Tibial nerve (tissue), 4 donors: ENCODE data around the gene CDH11. TPM values are rescaled to one million over a fixed set of nuclear protein-coding genes. Genes with fewer than 3 reads are reported as not detected.

Experiments used
- DNase-seq, 2 donors: peaks; one replicate each; pipeline ENCODE4 v3.0.0-alpha.2; 2019; ENCODE audit warnings: low spot score in 2 of 2
- H3K27ac ChIP-seq, 4 donors: fragments of 200-600 bp; sonication (generic) in 3 of 4; one replicate each; pipeline ENCODE4 v1.5.1; 2017 to 2019; ENCODE audit warnings: mild to moderate bottlenecking in 1 of 4
- H3K27me3 ChIP-seq, 2 donors: fragments of 200-600 bp; sonication (generic) in 1 of 2; one replicate each; pipeline versions ENCODE4 v1.5.1 to v1.6.0; 2017 to 2019
- H3K36me3 ChIP-seq, 3 donors: fragments of 200-600 bp; sonication (generic); one replicate each; pipeline ENCODE4 v1.5.1; 2018 to 2019
- H3K4me1 ChIP-seq, 4 donors: fragments of 200-600 bp; sonication (generic) in 3 of 4; one replicate each; pipeline ENCODE4 v1.5.1; 2017 to 2019
- H3K4me3 ChIP-seq, 4 donors: fragments of 200-600 bp; sonication (generic) in 3 of 4; one replicate each; pipeline ENCODE4 v1.5.1; 2017 to 2019; ENCODE audit warnings: mild to moderate bottlenecking in 1 of 4, moderate library complexity in 1 of 4
- H3K9me3 ChIP-seq, 4 donors: fragments of 200-600 bp; sonication (generic) in 3 of 4; one replicate each; pipeline ENCODE4 v1.5.1; 2017 to 2019
- EP300 ChIP-seq, 2 donors: sonication (generic); formaldehyde crosslinking; IDR thresholded peaks; one replicate each; pipeline ENCODE4 v1.6.1; 2017; ENCODE audit warnings: antibody characterized with exemption in 2 of 2, mild to moderate bottlenecking in 1 of 2
- POLR2A ChIP-seq, 2 donors: fragments of 450-650 bp; IDR thresholded peaks; one replicate each; pipeline ENCODE4 v1.6.1; 2017; ENCODE audit warnings: antibody characterized with exemption in 2 of 2, mild to moderate bottlenecking in 2 of 2, moderate library complexity in 2 of 2
- WGBS, 2 donors: methylation state at CpG; one replicate each; pipeline ENCODE4 v1.1.5; 2018; 5-methylcytosine and 5-hydroxymethylcytosine counted together
- total RNA-seq, 4 donors: library from RNA; depleted of rRNA; stranded (reverse); fragments of >200 nt; gene quantifications; one replicate each; pipeline ENCODE4 v1.1.0, GENCODE V29; 2016
- TF ChIP-seq, protein P1 (sequence below), 5 experiments: fragments of 200-600 bp in 3 of 5; fragments of 450-650 bp in 2 of 5; sonication (generic) in 3 of 5; IDR thresholded peaks; one replicate each; pipeline ENCODE4 v1.5.1; 2016 to 2019; ENCODE audit warnings: antibody characterized with exemption in 5 of 5, mild to moderate bottlenecking in 3 of 5, moderate library complexity in 2 of 5

CDH11 gene
- total RNA-seq, result 100 to 1,000 TPM in 1 of 4 donors, 10 to 100 TPM in 3; 72.6 to 265 (median 98.1) TPM

DNA sequence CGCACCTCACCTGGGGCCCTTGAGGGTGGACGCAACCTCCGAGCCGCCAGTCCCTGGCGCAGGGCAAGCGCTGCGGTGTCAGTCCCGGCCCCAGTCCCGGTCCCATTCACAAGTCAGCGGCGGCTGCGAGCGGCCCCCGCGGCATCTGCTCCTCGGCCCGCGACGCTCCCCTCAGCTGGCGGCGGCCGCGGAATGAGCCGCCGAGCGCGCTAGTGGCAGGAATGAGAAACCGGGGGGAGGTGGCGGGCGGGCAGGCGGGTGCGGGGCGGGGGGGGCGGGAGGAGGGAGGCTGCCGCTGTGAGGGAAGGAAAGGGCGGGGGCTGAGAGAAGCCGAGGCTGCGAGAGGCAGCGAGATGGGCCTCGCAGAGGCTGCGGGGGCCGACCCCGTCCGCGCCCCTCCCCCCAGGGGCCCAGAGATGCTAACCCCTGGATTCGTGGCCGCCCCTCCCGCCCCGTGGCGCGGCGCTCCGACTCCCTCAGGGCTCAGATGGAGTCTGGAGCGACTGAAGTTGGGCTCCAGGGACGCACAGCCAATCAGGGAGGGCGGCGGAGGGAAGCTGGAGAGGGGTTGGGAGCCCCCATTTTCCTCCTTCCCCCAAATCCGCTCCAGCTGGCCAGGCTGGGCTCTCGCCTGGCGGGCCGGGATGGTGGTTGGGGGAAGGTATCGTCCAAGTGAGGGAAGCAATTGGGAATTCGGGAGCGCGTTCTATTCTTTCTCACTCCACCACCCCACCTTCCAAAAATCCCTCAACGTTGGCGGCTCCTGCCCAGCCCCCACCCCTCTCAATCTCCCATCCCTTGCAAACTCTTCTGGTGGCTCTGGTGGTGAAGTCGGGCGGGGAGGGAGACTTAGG lies at the start of gene CDH11:
Gene CDH11 (minus strand): TSS at position 194 of the 854 bp plus-strand sequence. CDS start 117,194 bp downstream, outside the sequence.
- DNase-seq, result peak; percentile 41 to 56
- whole genome bisulfite sequencing, 2 donors, result 0 to 1% methylated on average over 19 to 57 of the region's 69 CpGs
- H3K27me3 ChIP-seq, result no peaks in the 10 kb centered on the region
- H3K9me3 ChIP-seq, result no peaks in the 10 kb centered on the region
- no peaks in the 10 kb centered on the region for H3K36me3 ChIP-seq
- peaks cover 0 to 43% (median 12%) of the 10 kb centered on the region in 4 donors for H3K4me1 ChIP-seq
- H3K27ac ChIP-seq, result peak within 1 kb of the TSS; percentile 69 to 95 (median 83)
- TF ChIP-seq POLR2A (IDR thresholded peaks at IDR 0.05), result peak; percentile 15 to 61
- TF ChIP-seq, protein P1, sequence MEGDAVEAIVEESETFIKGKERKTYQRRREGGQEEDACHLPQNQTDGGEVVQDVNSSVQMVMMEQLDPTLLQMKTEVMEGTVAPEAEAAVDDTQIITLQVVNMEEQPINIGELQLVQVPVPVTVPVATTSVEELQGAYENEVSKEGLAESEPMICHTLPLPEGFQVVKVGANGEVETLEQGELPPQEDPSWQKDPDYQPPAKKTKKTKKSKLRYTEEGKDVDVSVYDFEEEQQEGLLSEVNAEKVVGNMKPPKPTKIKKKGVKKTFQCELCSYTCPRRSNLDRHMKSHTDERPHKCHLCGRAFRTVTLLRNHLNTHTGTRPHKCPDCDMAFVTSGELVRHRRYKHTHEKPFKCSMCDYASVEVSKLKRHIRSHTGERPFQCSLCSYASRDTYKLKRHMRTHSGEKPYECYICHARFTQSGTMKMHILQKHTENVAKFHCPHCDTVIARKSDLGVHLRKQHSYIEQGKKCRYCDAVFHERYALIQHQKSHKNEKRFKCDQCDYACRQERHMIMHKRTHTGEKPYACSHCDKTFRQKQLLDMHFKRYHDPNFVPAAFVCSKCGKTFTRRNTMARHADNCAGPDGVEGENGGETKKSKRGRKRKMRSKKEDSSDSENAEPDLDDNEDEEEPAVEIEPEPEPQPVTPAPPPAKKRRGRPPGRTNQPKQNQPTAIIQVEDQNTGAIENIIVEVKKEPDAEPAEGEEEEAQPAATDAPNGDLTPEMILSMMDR (IDR thresholded peaks at IDR 0.05), result peak; percentile 21 to 65 (median 53)
- TF ChIP-seq EP300 (IDR thresholded peaks at IDR 0.05), result peak in 1 of 2 donors; percentile 80
- H3K4me3 ChIP-seq, result peak within 1 kb of the TSS; percentile 57 to 79 (median 66)

DNA sequence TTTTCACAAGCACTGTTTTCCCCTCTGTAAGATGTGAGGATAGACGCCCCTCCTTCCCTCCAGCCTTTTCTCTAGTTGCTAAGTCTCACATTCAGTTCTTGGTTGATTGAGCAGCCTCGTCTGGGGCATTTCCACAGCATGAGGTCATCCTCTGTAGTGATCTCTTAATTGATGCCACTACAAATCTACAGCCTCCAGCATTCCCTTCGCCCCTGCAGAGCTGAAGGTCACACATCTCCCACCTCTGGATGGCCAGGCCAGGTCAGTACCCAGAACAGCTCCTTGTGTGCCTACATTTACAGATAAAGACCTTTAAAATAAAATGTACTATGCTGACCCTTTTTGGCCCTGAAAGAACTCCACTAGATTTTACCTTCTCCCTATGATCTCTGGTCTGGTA lies 32.5 kb upstream of the CDH11 start:
- H3K4me3 ChIP-seq, result no peak overlapping the region
- no peaks in the 10 kb centered on the region for H3K27me3 ChIP-seq
- TF ChIP-seq, protein P1 (IDR thresholded peaks at IDR 0.05), result no peak
- TF ChIP-seq EP300 (IDR thresholded peaks at IDR 0.05), result no peak
- no peak for TF ChIP-seq POLR2A (IDR thresholded peaks at IDR 0.05)
- H3K36me3 ChIP-seq, result no peaks in the 10 kb centered on the region
- 32 to 33% methylated on average over 3 of the region's 3 CpGs for WGBS, 2 donors
- DNase-seq, result no peak
- no peak overlapping the region for H3K27ac ChIP-seq
- no peaks in the 10 kb centered on the region for H3K4me1 ChIP-seq
- no peaks in the 10 kb centered on the region for H3K9me3 ChIP-seq

GRCh38 chr16:65153365-65154105 lies 31.7 kb upstream of the CDH11 start:
- DNase-seq, result no peak
- WGBS, 2 donors, result 76 to 80% methylated on average over 1 of the region's 1 CpG
- no peak overlapping the region for H3K4me3 ChIP-seq
- no peak for TF ChIP-seq POLR2A (IDR thresholded peaks at IDR 0.05)
- no peak for TF ChIP-seq EP300 (IDR thresholded peaks at IDR 0.05)
- TF ChIP-seq, protein P1 (IDR thresholded peaks at IDR 0.05), result no peak
- H3K4me1 ChIP-seq, result no peaks in the 10 kb centered on the region
- H3K9me3 ChIP-seq, result no peaks in the 10 kb centered on the region
- no peaks in the 10 kb centered on the region for H3K27me3 ChIP-seq
- H3K27ac ChIP-seq, result no peak overlapping the region
- H3K36me3 ChIP-seq, result no peaks in the 10 kb centered on the region

GRCh38 chr16:65148804-65149203 lies 26.9 kb upstream of the CDH11 start:
- TF ChIP-seq, protein P1 (IDR thresholded peaks at IDR 0.05), result no peak
- TF ChIP-seq POLR2A (IDR thresholded peaks at IDR 0.05), result no peak
- no peak for TF ChIP-seq EP300 (IDR thresholded peaks at IDR 0.05)
- DNase-seq, result no peak
- H3K27me3 ChIP-seq, result no peaks in the 10 kb centered on the region

GRCh38 chr16:65142276-65142675 lies 20.4 kb upstream of the CDH11 start:
- Histone ChIP-seq H3K27me3 (no peaks in the 10 kb centered on the region), H3K9me3 (no peaks in the 10 kb centered on the region), H3K4me3 (no peak overlapping the region), H3K27ac (no peak overlapping the region), H3K4me1 (no peaks in the 10 kb centered on the region), H3K36me3 (no peaks in the 10 kb centered on the region)
- TF ChIP-seq, protein P1 (IDR thresholded peaks at IDR 0.05), result no peak
- no peak for TF ChIP-seq POLR2A (IDR thresholded peaks at IDR 0.05)
- TF ChIP-seq EP300 (IDR thresholded peaks at IDR 0.05), result no peak
- WGBS, 2 donors, result 92 to 99% methylated on average over 3 of the region's 3 CpGs
- no peak for DNase-seq

More at GRCh38 chr16:65148804-65149203, 26.9 kb upstream of the CDH11 start:
- no peak overlapping the region for H3K4me3 ChIP-seq
- H3K27ac ChIP-seq, result no peak overlapping the region
- no peaks in the 10 kb centered on the region for H3K4me1 ChIP-seq
- H3K36me3 ChIP-seq, result no peaks in the 10 kb centered on the region
- H3K9me3 ChIP-seq, result no peaks in the 10 kb centered on the region
